ENCODE measurements around the gene CARS2.
A peak's percentile ranks its signal among the peaks of the same experiment; 100 is the strongest.

CARS2 gene, protein sequence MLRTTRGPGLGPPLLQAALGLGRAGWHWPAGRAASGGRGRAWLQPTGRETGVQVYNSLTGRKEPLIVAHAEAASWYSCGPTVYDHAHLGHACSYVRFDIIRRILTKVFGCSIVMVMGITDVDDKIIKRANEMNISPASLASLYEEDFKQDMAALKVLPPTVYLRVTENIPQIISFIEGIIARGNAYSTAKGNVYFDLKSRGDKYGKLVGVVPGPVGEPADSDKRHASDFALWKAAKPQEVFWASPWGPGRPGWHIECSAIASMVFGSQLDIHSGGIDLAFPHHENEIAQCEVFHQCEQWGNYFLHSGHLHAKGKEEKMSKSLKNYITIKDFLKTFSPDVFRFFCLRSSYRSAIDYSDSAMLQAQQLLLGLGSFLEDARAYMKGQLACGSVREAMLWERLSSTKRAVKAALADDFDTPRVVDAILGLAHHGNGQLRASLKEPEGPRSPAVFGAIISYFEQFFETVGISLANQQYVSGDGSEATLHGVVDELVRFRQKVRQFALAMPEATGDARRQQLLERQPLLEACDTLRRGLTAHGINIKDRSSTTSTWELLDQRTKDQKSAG

DNA sequence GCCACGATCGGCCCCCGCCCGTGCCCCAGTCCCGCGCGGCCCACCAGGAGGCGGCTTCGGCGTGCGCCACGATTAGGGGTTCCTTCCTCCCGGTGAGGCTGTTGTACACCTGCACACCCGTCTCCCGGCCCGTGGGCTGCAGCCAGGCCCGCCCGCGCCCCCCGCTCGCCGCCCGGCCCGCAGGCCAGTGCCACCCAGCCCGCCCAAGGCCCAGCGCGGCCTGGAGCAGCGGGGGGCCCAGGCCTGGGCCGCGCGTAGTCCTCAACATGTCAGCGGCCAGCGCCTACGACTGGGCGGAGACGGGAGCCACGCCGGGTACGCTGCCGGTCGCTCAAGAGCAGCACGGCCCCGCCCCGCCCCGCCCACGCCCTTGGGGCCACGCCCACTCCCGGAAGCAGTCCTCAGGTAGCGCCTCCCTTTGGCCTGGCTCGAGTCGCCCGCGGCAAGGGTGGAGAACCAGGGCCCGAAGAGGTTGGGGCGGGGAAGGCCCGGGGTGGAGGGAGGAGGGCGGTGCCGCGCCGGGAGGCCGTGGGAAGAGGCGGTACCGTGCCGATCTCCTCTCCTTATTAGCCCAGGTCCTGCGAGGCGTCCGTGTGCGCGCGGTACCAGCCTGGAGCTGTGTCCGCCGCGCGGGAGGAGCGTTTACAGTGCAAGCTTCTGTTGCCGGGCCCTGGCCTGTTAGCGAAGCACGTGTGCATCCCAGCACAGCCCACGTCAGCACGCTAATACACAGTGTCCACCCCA, at the start of gene CARS2:
TSS of gene CARS2 (minus strand) at position 291 of the 744 bp plus-strand sequence. CDS start at position 268, 23 bp downstream.
- DNase-seq (ENCODE audit: low read depth, low spot score) = peak; percentile 97
- in situ Hi-C loops (cut with HindIII; ENCODE audit: low sequenced_read_pairs) = no loop called here
- peak within 1 kb of the TSS; percentile 66 for H3K4me3 ChIP-seq (ENCODE audit: low read depth, low read length)
- TF ChIP-seq, protein P1, sequence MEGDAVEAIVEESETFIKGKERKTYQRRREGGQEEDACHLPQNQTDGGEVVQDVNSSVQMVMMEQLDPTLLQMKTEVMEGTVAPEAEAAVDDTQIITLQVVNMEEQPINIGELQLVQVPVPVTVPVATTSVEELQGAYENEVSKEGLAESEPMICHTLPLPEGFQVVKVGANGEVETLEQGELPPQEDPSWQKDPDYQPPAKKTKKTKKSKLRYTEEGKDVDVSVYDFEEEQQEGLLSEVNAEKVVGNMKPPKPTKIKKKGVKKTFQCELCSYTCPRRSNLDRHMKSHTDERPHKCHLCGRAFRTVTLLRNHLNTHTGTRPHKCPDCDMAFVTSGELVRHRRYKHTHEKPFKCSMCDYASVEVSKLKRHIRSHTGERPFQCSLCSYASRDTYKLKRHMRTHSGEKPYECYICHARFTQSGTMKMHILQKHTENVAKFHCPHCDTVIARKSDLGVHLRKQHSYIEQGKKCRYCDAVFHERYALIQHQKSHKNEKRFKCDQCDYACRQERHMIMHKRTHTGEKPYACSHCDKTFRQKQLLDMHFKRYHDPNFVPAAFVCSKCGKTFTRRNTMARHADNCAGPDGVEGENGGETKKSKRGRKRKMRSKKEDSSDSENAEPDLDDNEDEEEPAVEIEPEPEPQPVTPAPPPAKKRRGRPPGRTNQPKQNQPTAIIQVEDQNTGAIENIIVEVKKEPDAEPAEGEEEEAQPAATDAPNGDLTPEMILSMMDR (IDR thresholded peaks at IDR 0.05; ENCODE audit: low read depth, low read length) = no peak

DNA sequence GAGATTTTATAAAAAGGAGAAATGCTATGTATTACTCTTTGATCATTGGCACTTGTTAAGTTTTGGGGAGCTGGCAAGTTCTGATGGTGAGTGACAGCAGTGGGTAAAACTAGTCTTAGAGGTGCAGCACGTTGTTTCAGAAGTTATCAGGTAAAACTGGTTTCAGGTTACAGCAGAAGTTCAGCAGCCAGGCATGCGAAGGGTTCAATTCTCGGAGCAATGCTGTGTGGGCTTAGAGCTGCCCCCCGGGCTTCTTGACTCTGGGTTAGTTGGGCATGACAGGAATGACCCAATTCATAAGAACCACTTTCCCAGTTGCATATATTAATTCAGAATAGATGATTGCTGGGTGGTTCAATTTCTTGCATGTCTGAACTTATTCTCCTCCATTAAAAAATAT, 42.4 kb upstream of the CARS2 start:
- H3K4me3 ChIP-seq (ENCODE audit: low read depth, low read length) = no peak overlapping the region
- DNase-seq (ENCODE audit: low read depth, low spot score) = no peak
- TF ChIP-seq, protein P1 (IDR thresholded peaks at IDR 0.05; ENCODE audit: low read depth, low read length) = no peak
- in situ Hi-C loops (cut with HindIII; ENCODE audit: low sequenced_read_pairs) = no loop called here

DNA sequence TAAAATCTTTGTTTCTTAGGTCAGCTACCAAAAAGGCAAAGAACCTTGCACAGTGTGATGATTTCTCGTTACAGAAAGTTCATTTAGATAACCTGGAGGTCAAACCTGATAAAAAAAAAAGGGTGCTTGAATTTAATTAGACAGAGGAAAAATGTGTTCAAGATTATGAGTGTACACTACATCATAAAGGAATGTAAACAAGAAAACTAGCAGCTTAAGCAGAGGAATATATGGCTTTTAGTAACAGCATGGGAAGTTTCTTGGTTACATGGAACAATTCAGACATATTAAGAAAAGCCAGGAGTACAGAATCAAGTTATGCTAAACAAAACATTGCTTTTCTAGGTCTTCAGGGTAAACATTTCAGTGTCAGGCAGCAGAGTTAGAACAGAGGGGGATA, 40.5 kb upstream of the CARS2 start:
- TF ChIP-seq, protein P1 (IDR thresholded peaks at IDR 0.05; ENCODE audit: low read depth, low read length) = no peak
- DNase-seq (ENCODE audit: low read depth, low spot score) = no peak
- H3K4me3 ChIP-seq (ENCODE audit: low read depth, low read length) = no peak overlapping the region
- in situ Hi-C loops (cut with HindIII; ENCODE audit: low sequenced_read_pairs) = no loop called here

DNA sequence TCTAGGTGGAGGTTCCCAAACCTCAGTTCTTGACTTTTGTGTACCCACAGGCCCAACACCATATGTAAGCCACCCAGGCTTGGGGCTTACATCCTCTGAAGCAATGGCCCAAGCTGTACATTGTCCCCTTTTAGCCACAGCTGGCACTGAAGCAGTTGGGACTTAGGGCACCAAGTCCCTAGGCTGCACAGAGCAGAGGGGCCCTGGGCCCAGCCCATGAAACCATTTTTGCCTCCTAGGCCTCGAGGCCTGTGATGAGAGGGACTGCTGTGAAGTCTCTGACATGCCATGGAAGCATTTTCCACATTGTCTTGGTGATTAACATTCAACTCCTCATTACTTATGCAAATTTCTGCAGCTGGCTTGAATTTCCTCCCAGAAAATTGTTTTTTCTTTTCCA, 37.8 kb upstream of the CARS2 start:
- H3K4me3 ChIP-seq (ENCODE audit: low read depth, low read length) = no peak overlapping the region
- in situ Hi-C loops (cut with HindIII; ENCODE audit: low sequenced_read_pairs) = no loop called here

DNA sequence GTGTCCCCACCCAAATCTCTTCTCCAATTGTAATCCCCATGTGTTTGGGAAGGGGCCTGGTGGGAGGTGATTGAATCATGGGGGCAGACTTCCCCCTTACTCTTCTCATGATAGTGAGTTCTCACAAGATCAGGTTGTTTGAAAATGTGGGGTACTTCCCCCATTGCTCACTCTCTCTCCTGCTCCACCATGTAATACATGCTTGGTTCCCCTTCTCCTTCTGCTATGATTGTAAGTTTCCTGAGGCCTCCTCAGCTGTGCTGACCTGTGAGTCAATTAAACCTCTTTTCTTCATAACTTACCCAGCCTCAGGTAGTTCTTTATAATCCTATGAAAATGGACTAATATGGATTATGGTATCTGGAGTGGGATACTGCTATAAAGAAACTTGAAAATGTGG, 31.6 kb upstream of the CARS2 start:
- in situ Hi-C loops (cut with HindIII; ENCODE audit: low sequenced_read_pairs) = no loop called here
- no peak overlapping the region for H3K4me3 ChIP-seq (ENCODE audit: low read depth, low read length)
- no peak for DNase-seq (ENCODE audit: low read depth, low spot score)
- TF ChIP-seq, protein P1 (IDR thresholded peaks at IDR 0.05; ENCODE audit: low read depth, low read length) = no peak

More for the DNA sequence above, 37.8 kb upstream of the CARS2 start:
- TF ChIP-seq, protein P1 (IDR thresholded peaks at IDR 0.05; ENCODE audit: low read depth, low read length) = no peak
- DNase-seq (ENCODE audit: low read depth, low spot score) = no peak

DNA sequence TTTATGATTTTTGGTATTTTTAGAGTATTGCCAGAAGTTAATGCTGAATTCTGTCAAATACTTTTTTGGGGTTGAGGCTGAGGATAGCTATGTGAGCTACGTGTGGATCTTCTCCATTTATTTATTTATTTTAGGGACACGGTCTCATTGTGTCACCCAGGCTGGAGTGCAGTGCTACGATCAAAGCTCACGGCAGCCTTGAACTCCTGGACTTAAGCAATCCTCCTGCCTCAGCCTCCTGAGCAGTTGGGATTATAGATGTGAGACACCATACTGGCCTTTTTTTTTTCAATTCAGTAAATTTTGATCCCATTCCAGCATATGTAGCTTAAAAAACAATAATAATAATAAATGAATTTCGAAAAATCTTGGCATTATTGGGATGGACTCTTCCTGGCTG, 28.6 kb upstream of the CARS2 start:
- H3K4me3 ChIP-seq (ENCODE audit: low read depth, low read length) = no peak overlapping the region
- TF ChIP-seq, protein P1 (IDR thresholded peaks at IDR 0.05; ENCODE audit: low read depth, low read length) = no peak
- in situ Hi-C loops (cut with HindIII; ENCODE audit: low sequenced_read_pairs) = no loop called here
- DNase-seq (ENCODE audit: low read depth, low spot score) = no peak

Data from astrocyte of the spinal cord (primary cell).